Endothelial cell of hepatic sinusoid (primary cell): ENCODE data around the gene CTSH.
"Not testable (repeated sequence)": the region's sequence is repeated elsewhere in the genome, so short reads cannot be mapped to it uniquely, and the experiment has no call there.

ENCODE experiments used
- in situ Hi-C: cut with HindIII; loops from 2 replicates; pipeline ENCODE4 v1.10.0; 2017; ENCODE audit warnings: low sequenced_read_pairs

Gene CTSH

GRCh38 chr15:78944202-78944625 lies 632 bp downstream of the CTSH start:
- in situ Hi-C loops, result no loop called here

- in situ Hi-C loops, result no loop called here
These were observed 1.2 kb downstream of the CTSH start for GRCh38 chr15:78943692-78944091.

- in situ Hi-C loops, result no loop called here
These were observed 2.1 kb downstream of the CTSH start for GRCh38 chr15:78942741-78943140.

DNA sequence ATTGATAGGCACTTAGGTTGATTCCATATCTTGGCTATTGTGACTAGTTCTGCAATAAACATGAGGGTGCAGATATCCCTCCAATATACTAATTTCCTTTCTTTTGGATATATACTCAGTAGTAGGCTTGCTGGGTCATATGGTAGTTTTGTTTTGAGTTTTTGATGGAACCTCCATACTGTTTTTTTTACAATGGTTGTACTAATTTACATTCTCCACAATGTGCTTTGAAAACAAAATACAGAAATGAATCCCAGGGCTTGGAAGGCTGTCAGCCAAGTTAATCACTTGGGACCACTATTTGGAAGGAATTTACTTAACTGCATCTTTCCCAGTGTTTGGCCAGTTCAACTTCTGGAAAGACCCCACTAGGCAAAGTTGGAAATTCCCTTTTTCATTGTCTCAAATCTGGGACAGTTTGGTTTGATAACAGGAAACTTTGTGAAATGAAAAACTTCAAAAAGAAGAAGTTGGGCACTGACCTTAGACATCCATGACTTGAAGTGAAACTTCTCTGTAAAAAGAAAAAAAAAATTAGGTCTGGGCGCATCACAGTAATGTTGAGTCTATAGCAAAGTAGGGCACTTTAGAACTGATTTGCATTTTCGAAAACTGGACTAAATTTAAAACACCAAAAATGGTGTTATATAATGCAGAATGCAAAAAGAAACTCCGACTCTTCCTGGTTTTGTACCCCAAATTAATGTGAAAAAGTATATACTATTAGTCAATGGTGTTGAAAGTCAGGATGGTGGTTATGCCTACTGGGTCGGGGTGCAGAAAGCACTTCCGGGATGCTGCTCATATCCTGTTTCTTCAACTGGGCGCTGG lies 6.0 kb downstream of the CTSH start:
- in situ Hi-C loops, result no loop called here

DNA sequence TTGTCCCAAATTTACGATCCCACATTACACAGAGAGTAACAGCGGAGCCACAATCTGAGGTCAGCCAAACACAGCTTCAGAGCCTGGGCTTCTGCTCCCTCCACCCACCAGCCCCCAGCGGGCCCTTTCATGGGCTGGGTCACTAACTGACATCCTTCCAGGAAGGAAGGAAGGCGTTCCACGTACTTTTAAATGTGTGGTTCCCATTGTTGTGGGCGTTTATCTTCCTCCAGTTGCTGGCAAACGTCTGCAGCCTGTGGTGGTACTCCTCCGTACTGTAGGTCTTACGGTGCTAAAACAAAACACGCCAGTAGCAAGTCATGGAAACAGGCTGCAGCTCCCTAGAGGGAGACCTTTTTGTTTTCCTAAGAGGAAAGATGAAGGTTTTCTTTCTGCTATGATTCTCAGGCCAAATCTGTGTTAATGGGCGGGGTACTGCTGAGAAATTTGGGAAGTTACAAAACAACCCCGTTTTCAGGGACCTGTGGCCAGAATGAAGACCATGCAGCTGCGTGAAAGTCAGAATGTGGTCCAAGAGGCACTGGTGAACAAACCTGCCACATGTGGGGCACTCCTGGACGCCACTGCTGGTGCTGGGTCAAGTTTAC lies 7.6 kb downstream of the CTSH start:
- in situ Hi-C loops, result no loop called here

- in situ Hi-C loops, result no loop called here
These were observed 10.2 kb downstream of the CTSH start for GRCh38 chr15:78934655-78935023.

DNA sequence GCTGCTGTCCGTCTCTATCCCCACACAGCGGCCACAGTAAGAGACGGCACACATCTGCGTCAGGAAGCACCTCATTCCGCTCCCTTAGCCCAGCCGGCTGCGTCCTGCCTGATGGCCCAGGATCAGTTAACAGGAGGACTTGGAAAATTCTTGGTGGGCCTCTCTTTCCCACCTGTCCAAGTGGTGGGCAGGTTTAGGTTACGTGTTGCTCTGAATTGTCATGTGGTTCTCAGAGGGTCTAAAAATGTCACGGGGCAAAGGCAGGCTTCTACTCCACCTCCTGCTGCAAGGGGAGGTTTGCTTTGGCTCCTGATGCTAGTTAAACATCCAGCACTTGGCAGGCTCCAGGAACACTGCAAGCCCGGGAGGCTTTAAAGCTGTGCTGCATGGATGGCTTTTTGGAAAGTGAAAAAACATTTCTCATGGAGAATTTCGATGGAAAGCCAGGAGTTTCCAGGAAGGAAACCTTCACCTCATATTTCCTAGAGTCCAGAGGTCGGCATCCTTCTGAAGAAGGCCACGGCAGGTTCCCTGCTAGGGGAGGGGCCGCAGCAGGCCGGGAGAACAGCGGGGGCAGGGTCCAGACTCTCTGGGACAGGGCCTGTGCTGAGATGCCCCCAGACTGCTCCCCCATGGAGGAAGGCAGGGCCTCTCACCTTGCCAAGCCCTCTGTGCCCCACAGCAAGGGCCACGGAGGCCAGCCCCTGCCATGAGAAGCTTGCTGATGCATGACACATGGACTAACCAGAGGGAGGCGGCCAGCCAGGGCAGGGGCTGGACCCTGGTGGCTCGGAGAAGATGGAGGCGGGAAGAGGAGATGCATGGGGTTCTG lies 10.8 kb downstream of the CTSH start:
- in situ Hi-C loops, result no loop called here

DNA sequence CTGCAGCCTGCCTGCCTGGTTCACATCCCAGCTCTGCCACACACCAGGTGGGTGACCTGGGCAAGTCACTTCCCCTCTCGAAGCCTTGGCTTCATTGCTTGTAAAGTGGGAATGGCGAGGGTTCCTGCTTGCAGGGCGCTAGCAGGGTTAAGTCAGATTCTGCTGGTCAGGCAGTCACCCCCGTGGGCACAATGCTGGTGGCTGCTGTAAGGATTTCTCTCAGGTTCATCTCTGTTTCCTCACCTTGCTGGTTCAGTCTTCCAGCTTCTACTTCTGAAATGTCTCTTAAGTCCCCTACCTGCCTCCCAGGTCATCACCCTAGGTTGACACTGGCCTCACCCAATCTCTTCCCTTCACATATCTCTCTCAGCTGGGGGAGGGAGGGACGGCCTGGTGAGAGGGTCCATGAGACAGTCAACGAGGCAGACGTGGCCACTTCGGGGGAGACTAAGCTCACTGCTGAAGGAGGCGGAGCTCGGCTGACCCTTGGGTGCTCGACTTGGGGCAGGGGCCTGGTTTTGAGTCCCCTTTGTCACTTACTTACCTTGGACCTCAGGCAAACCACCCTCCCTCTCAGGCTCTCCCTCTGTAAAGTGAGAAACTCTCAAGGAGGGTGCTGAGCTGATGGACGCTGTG lies 11.5 kb downstream of the CTSH start:
- in situ Hi-C loops, result no loop called here

- in situ Hi-C loops, result no loop called here
These were observed 12.5 kb downstream of the CTSH start for GRCh38 chr15:78932258-78932808.

DNA sequence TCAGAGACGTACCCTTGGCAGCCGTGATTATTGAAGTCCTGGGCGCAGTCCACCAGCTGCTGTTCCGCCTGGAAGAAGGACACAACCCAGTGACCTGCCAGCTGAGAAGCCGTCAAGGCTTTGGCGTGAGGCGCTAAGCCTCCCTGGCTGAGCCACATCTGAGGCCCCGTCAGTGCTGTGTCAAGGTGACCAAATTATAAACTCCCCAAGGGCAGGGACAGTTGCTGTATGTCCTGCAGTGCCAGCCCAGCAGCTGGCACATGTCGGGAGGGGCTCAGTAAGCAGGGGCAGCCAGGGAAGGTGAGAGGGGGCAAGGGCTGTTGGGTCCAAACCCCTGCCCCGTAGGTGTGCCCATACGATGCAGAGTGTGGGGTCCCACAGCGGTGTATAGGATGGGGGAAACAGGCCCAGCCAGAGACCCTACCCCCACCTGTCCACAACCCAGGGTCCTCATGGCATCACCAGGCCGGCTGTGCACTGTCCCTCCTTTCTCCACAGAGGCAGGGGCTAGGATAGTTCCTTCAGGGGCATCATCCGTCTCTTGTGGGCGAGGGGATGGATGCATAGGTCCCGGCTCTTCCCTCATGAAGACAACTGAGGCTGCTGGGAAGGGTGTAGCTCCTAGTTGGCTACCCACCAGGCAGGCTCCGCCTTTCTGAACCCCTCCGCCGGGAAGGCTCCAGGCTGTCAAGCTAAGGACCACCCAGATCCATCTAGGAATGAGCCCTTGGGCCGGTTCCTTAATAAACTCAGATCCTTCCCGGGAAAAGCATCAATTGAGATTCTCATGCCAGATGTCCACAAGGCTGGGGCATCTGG lies 13.2 kb downstream of the CTSH start:
- in situ Hi-C loops, result no loop called here

- in situ Hi-C loops, result no loop called here
These were observed 14.1 kb downstream of the CTSH start for GRCh38 chr15:78930577-78931388.

DNA sequence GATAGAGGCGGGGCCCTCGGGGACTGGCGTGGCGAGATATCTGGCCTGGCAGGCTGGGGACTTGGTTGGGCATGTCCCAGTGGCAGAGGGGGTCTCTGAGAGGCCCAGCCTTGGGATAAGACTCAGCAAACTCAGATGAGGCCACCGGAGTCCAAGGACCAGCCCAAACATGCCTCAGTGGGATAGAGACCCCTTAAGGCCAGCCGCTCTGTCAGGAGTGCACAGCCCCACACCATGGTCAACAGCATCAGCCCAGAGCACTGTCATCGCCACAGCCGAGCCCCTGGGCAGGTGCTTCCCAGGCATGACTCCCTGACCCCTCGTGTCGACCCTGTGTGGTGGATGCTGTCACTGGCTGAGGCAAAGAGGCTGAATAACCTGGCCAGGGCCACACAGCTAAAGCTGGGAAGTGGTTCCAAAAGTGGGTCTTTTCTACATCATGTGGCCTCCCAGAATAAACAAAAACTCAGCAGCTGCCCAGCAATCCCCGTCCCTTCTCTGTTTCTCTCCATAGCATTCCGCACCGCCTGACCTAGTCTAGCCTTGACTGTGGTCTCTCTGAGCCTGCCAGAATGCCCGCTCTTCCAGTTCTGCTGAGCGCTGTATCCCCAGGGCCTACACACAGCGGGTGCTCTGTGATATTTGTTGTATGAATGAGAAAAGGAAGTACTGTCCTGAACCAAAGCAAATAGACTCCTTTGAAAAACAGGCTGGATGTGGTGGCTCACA lies 15.1 kb downstream of the CTSH start:
- in situ Hi-C loops, result no loop called here

GRCh38 chr15:78928616-78929093 lies 16.2 kb downstream of the CTSH start:
- in situ Hi-C loops, result no loop called here

GRCh38 chr15:78928176-78928575 lies 16.7 kb downstream of the CTSH start:
- in situ Hi-C loops, result not testable (repeated sequence)

DNA sequence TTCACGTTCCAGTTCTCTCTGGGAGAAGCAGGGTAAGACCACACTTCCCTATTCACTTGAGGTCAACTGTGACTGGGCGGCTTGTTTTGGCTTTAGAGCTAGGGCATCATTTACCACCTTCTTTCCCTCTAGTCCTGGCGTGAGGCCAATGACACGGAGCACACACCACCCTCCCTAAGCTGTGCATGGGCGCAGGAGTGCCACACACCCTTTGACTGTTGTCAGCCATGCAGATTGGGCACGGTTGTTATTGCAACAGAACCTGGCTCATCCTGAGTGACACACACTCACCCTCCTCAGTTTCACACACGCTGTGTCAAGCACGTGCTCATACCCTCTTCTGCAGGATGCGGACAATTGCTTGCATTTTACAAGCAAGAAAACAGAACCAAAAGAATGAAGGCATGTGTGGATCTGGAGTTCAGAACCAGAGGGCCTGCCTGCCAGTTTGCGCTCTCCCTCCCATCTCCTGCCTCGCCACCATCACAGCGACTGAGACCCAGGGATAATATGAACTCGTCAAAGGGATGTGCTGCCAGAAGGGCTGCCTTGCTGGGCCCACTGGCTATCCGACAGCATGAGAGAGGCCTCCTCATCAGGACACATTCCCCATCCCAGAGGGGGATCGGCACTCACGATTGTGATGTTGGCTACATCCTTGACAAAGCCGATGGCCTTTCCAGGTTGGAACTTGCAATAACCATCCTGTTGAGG lies 17.6 kb downstream of the CTSH start:
- in situ Hi-C loops, result no loop called here

DNA sequence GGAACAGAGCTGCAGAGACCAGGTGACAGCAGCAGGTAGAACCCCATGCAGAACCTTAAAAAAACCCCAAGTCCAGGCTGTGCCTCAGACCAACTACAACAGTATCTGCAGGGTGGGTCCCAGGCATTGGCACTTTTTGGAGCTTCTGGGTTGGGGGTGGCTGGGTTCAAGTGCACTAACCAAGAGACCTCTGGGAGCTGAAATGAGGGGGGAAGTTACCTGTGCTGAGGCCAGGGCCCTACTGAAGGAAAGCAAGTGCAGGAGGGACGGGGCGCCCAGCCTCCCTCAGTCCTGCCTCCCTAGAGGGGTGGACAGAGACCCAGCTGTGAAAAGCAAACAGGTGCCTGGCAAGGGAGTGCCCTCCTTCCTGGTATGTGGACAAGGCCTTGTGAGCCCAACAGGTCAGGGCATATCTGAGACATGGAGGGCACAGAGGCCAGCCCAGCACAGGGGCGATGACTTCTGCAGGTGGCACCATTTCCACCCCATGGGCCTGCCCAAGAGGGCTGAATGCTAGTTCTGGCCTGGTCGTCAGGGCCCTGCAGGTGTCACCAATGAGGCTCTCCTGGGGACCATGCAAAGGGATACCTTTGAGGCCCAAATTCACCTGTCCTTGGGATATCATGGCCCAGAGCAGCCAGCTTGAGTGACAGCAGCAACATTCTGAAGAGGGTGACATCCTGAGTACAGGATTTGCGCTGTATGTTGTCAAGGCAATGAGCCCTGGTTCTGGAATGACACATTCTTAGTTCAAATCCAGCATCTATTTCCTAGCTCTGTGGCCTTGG lies 18.7 kb downstream of the CTSH start:
- in situ Hi-C loops, result no loop called here

DNA sequence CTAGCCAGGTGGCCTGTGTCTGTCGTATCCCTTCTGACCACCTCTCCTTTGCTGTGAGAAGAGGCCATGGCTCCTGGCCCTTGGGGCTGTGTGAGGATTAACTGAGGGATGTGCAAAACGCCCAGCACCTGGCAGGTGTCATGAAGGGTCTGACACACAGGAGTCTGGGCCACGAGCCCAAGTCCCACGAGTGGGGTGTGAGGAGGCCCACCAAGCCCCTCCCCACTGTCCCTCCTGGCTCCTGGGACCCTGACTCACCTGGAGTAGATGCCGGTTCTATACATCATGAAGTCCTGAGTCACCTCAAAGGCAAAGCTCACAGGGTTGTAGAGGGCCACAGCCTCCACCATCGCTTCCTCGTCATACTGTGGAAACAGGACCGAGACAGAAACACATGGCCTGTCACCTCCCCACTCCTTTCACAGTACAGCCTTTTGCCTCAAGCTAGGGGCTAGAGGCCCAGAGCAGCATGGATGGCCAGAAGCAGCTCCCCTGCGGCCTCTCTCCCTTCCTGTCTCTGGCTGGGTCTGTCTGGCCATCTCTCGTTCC lies 19.7 kb downstream of the CTSH start:
- in situ Hi-C loops, result no loop called here
